Activated T-cell treated with anti-CD3 and anti-CD28 coated beads, Interleukin-2, amount 50 U/mL, for 24 hours (primary cell): Measurements from ENCODE around the gene DCAF17.

ENCODE experiments used
- DNase-seq: peaks from one replicate; pipeline ENCODE4 v3.0.0-alpha.2; 2020
- H3K27ac Mint-ChIP-seq: 2 replicates; pipeline ENCODE4 v1.8.0; 2020; ENCODE audit warnings: mild to moderate bottlenecking, mixed read lengths
- H3K27me3 Mint-ChIP-seq: 2 replicates; pipeline ENCODE4 v1.8.0; 2020; ENCODE audit warnings: mixed read lengths
- H3K36me3 Mint-ChIP-seq: 2 replicates; pipeline ENCODE4 v1.8.0; 2020; ENCODE audit warnings: low read depth, mixed read lengths
- H3K4me1 Mint-ChIP-seq: 2 replicates; pipeline ENCODE4 v1.8.0; 2020; ENCODE audit warnings: low read depth, mixed read lengths
- H3K4me3 Mint-ChIP-seq: 2 replicates; pipeline ENCODE4 v1.8.0; 2020; ENCODE audit warnings: mild to moderate bottlenecking, moderate library complexity, mixed read lengths
- H3K9me3 Mint-ChIP-seq: 2 replicates; pipeline ENCODE4 v1.8.0; 2020; ENCODE audit warnings: mixed read lengths

DCAF17 gene, protein sequence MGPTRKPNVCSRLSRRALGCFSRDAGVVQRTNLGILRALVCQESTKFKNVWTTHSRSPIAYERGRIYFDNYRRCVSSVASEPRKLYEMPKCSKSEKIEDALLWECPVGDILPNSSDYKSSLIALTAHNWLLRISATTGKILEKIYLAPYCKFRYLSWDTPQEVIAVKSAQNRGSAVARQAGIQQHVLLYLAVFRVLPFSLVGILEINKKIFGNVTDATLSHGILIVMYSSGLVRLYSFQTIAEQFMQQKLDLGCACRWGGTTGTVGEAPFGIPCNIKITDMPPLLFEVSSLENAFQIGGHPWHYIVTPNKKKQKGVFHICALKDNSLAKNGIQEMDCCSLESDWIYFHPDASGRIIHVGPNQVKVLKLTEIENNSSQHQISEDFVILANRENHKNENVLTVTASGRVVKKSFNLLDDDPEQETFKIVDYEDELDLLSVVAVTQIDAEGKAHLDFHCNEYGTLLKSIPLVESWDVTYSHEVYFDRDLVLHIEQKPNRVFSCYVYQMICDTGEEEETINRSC

DNA sequence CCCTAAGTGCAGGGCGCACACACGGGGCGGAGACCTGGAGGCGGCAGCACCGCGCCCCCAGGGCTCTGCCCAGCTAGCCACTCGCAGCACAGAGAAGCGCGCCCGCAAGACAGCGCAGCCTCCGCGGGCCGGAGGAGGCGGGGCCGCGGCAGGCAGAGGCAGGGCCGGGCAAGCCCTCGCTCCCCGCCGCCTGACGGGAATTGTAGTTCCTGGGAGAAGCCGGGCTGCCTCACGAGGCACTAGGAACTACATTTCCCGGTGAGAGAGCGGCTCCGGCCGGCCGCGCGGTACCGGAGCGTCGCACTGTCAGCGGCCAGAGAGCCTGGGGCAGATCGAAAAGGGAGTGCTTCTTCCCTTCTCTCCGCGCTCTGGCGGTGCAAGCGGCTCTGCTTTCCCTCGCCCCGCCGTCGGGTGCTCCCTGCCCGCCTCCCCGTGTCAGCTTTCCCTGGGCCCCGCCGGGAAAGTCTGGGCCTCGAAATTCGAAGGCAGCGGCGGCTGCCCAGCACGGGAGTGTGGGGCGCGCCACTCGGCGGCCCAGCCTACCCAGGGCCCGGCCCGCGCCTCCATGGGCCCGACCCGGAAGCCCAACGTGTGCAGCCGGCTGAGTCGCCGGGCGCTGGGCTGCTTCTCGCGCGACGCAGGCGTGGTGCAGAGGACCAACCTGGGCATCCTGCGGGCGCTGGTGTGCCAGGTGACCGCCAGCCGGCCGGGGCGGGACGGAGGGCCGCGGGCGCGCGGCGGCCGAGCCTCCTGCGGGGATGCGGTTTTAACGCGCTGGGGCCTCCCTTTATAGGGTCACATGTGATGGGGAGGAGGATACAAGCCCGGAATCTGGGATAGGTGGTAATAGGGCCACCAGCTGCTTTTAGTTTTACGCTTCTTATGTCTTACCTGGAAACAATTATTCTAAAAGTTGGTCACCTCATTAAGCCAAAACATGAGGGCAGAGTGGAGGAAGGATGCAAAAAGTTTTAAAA, at the start of gene DCAF17:
TSS of gene DCAF17 (plus strand) at position 214 of the 977 bp plus-strand sequence. CDS start at position 566, 352 bp downstream.
- Mint-ChIP-seq H3K4me3 (peak within 1 kb of the TSS; percentile 88), H3K27me3 (no peaks in the 10 kb centered on the region), H3K9me3 (peaks cover 5% of the 10 kb centered on the region), H3K4me1 (peaks cover 57% of the 10 kb centered on the region), H3K36me3 (peaks cover 87% of the 10 kb centered on the region), H3K27ac (peak within 1 kb of the TSS; percentile 98)
- DNase-seq, result peak; percentile 95

DNA sequence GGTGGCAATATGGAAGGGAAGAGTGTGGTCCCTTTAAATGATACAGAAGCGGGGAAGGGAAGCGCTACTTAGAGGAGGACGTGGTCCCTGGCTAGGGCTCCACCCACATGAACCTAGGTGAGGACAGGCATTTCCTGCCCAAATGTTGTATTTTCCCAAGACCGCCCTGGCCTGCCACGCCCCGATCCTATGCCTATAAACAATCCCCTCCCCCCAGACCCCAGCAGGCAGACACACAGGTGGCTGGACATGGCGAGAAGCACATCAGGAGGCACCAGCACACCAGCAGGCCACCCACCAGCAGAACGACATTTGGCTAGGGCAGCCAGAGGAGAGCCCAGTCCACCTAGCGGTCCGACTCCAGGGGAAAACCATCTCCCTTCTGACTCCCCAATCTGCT, 47.4 kb upstream of the DCAF17 start:
- H3K9me3 Mint-ChIP-seq, result no peaks in the 10 kb centered on the region
- peaks cover 66% of the 10 kb centered on the region for H3K36me3 Mint-ChIP-seq
- H3K27me3 Mint-ChIP-seq, result no peaks in the 10 kb centered on the region
- peaks cover 26% of the 10 kb centered on the region for H3K4me1 Mint-ChIP-seq
- no peak overlapping the region for H3K27ac Mint-ChIP-seq
- no peak overlapping the region for H3K4me3 Mint-ChIP-seq
- no peak for DNase-seq

DNA sequence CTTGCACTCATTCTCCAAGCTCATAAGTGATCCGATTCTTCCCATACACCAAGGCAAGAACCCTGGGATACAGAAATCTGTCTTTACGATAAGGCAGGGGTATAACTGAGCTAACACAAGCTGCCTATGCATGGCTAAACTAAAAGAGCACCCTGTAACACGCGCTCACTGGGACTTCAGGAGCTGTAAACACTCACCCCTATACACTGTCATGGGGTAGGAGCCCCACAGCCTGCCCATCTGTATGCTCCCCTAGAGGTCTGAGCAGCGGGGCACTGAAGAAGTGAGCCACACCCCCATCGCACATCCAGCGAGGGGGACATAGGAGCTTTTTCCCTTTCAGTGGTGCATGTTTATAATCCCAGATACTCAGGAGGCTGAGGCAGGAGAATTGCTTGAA, 47.0 kb upstream of the DCAF17 start:
- Mint-ChIP-seq H3K27ac (no peak overlapping the region), H3K36me3 (peaks cover 65% of the 10 kb centered on the region), H3K4me3 (no peak overlapping the region), H3K4me1 (peaks cover 28% of the 10 kb centered on the region), H3K27me3 (no peaks in the 10 kb centered on the region), H3K9me3 (no peaks in the 10 kb centered on the region)
- no peak for DNase-seq

DNA sequence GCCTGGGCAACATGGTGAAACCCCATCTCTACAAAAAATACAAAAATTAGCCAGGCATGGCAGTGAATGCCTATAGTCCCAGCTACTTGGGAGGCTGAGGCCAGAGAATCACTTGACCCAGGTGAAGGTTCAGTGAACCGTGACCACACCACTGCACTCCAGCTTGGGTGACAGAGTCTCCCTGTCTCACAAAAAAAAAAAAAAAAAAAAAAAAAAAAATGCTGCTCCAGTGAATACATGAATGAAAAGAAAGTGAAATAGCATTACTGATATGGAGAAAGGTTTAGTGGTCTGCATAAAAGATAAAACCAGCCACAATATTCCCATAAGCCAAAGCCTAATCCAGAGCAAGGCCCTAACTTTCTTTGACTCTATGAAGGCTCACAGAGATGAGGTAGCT, 44.7 kb upstream of the DCAF17 start:
- H3K4me1 Mint-ChIP-seq, result peaks cover 31% of the 10 kb centered on the region
- H3K4me3 Mint-ChIP-seq, result no peak overlapping the region
- no peaks in the 10 kb centered on the region for H3K27me3 Mint-ChIP-seq
- no peak overlapping the region for H3K27ac Mint-ChIP-seq
- no peaks in the 10 kb centered on the region for H3K9me3 Mint-ChIP-seq
- peaks cover 49% of the 10 kb centered on the region for H3K36me3 Mint-ChIP-seq
- DNase-seq, result no peak

DNA sequence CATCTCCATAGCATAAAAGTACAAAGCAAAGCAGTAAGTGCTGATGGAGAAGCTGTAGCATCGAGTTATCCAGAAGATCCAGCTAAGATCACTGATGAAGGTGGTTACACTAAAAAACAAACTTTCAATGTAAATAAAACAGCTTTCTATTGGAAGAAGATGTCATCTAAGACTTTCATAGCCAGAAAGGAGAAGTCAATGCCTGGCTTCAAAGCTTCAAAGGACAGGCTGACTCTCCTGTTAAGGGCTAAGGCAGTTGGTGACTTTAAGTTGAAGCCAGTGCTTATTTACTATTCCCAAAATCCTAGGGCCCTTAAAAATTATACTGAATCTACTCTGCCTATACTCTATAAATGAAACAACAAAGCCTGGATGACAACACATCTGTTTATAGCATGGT, 44.2 kb upstream of the DCAF17 start:
- Mint-ChIP-seq H3K4me1 (peaks cover 32% of the 10 kb centered on the region), H3K27me3 (no peaks in the 10 kb centered on the region), H3K9me3 (no peaks in the 10 kb centered on the region), H3K4me3 (no peak overlapping the region), H3K27ac (no peak overlapping the region), H3K36me3 (peaks cover 49% of the 10 kb centered on the region)
- DNase-seq, result no peak

DNA sequence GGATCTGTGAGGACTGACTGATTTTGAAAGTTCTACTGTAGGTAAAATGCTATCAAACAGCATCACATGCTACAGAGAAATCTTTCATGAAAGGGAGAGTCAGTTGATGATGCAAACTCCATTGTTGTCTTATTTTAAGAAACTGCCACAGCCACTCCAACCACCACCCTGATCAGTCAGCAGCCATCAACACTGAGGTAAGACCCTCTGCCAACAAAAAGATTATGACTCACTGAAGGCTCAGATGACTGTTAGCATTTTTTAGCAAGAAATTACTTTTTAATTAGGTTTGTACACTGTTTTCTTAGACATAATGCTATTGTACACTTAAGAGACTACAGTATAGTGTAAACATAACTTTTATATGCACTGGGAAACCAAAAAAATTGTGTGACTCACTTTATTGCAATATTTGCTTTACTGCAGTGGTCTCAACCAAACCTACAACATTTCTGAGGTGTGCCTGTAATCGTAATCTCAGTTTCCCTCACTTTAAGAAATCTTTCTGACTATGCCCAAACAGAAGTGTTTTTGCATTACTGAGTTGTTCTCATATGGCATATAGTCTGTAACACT, 43.0 kb upstream of the DCAF17 start:
- no peaks in the 10 kb centered on the region for H3K9me3 Mint-ChIP-seq
- H3K4me3 Mint-ChIP-seq, result no peak overlapping the region
- DNase-seq, result no peak
- H3K27ac Mint-ChIP-seq, result peak overlapping the region; percentile 59
- peaks cover 40% of the 10 kb centered on the region for H3K36me3 Mint-ChIP-seq
- peaks cover 28% of the 10 kb centered on the region for H3K4me1 Mint-ChIP-seq
- no peaks in the 10 kb centered on the region for H3K27me3 Mint-ChIP-seq

DNA sequence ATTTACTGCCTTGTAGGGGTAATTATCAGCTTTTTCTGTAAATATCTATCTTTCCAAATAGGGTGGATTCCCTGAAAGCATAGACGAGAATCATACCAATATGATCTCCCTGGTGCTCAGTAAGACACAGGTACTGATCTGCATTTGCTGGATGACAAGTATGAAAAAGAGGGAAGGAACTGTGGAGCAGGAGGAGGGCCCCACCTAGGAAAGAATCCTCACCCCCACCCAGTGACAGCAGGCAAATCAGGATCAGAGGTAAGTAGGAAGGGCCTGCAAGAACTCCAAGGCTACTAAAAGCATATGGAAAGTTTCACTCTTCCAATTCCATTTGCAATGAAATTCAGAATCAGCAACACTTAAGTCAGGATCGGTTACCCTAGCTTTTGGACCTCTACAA, 42.5 kb upstream of the DCAF17 start:
- H3K27ac Mint-ChIP-seq, result peak overlapping the region; percentile 52
- no peak overlapping the region for H3K4me3 Mint-ChIP-seq
- H3K27me3 Mint-ChIP-seq, result no peaks in the 10 kb centered on the region
- DNase-seq, result no peak
- peaks cover 28% of the 10 kb centered on the region for H3K4me1 Mint-ChIP-seq
- peaks cover 39% of the 10 kb centered on the region for H3K36me3 Mint-ChIP-seq
- no peaks in the 10 kb centered on the region for H3K9me3 Mint-ChIP-seq

DNA sequence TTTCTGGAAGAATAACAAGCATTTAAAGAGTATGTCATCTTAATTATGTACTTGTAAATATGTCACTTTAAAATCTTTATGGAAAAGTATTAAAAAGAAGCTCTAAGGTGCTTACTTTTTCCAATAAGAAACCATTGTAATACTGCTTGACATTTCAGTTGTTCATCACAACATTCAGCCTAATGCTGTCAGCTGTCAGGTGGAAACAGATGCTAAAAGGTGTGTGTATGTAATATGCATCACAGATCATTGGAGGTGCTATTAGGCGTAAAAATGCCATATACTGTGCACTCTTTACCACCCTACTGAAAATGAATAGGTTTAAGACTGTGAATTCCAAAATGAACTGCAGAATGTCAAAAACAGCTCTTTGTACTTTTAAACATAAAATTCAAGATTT, 40.5 kb upstream of the DCAF17 start:
- H3K4me3 Mint-ChIP-seq, result no peak overlapping the region
- no peak overlapping the region for H3K27ac Mint-ChIP-seq
- no peak for DNase-seq
- peaks cover 38% of the 10 kb centered on the region for H3K4me1 Mint-ChIP-seq
- no peaks in the 10 kb centered on the region for H3K9me3 Mint-ChIP-seq
- H3K36me3 Mint-ChIP-seq, result peaks cover 37% of the 10 kb centered on the region
- no peaks in the 10 kb centered on the region for H3K27me3 Mint-ChIP-seq

DNA sequence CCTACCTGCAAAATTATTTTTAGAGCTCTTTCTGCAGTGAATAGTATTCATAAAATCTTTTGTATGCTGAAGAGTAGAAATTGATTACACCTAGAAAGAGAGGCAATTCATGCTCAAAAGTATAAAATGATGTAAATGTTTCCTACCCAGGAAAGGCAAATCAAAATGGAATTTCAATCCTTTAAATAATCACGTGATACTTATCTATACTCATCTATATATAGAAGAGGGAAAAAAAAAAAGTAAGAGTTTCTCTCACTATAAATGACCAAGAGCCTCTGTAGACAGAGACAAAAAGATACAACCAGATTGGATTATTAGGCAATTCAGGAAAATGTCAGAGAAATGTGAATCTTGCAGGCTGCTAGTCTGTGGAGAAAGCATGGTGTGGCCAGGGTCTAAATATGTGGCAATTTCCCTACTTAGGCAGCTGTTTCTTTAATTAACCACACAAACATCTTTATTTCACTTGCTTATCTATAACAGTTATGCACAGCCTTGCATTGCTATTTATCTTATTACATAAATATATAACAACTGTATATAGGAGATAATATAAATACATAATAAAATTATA, 39.8 kb upstream of the DCAF17 start:
- no peak overlapping the region for H3K4me3 Mint-ChIP-seq

DNA sequence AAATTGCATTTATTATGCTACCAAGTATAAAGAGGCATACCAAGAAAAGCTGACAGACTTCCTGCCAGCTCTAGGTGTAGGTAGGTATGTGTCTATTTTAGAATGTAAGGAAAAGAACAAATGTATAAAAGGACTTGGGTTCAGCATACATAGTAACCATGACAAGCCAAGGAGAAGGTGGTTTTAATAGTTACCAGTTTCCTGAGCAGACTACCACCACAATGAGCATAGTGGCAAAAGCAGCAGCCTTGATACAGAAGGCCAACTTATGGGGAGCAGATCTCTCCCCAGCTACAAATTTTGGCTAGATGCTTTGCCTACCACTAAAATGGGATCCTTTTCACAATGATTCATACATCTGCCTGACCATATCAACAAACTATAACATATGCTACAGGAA, 34.7 kb upstream of the DCAF17 start:
- no peaks in the 10 kb centered on the region for H3K27me3 Mint-ChIP-seq
- no peak overlapping the region for H3K4me3 Mint-ChIP-seq
- H3K9me3 Mint-ChIP-seq, result peaks cover 12% of the 10 kb centered on the region
- no peak for DNase-seq
- H3K4me1 Mint-ChIP-seq, result peaks cover 42% of the 10 kb centered on the region
- H3K27ac Mint-ChIP-seq, result no peak overlapping the region
- H3K36me3 Mint-ChIP-seq, result peaks cover 36% of the 10 kb centered on the region

More for the DNA sequence above, 39.8 kb upstream of the DCAF17 start:
- no peak for DNase-seq
- H3K4me1 Mint-ChIP-seq, result peaks cover 45% of the 10 kb centered on the region
- H3K9me3 Mint-ChIP-seq, result no peaks in the 10 kb centered on the region
- H3K27ac Mint-ChIP-seq, result no peak overlapping the region
- H3K36me3 Mint-ChIP-seq, result peaks cover 33% of the 10 kb centered on the region
- no peaks in the 10 kb centered on the region for H3K27me3 Mint-ChIP-seq

DNA sequence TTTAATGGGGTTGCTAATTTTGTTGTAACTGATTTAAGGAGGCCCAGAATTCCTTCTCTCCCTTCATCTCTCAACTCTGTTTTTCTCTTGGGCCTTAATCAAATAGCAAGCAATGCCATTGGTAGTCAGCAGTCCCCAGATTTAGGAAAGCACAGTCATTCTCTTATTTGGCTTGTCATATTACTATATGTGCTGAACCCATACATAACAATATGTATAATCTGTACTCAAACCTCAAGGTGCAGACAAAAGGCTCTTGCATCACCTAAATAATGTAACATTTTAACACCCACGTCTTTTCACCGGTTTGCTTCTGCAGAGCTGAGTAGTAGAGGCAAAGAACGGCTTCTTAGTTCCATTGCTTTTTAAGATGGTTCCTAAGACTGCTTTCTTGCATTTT, 33.6 kb upstream of the DCAF17 start:
- Mint-ChIP-seq H3K27ac (no peak overlapping the region), H3K4me3 (no peak overlapping the region), H3K4me1 (peaks cover 50% of the 10 kb centered on the region), H3K27me3 (no peaks in the 10 kb centered on the region), H3K9me3 (peaks cover 12% of the 10 kb centered on the region), H3K36me3 (peaks cover 38% of the 10 kb centered on the region)
- no peak for DNase-seq

DNA sequence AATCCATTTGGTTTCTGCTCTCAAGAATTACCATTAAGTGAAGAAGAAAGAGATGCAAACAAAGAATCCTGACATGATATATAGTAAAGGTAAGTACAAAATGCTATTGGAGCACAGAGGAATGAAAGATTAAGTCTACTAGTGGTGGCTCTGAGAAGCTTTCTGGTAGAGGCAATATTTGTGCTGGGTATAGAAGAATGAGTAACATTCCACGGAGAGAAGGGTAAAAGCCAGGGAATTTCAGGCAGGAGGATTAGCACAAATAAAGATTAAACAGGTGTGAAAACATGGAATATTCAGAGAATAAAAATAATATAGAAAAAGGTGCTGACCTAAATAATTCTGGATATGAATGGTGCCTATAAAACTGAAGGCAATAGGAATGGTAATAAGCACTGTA, 32.1 kb upstream of the DCAF17 start:
- H3K9me3 Mint-ChIP-seq, result peaks cover 12% of the 10 kb centered on the region
- no peaks in the 10 kb centered on the region for H3K27me3 Mint-ChIP-seq
- peaks cover 37% of the 10 kb centered on the region for H3K36me3 Mint-ChIP-seq
- H3K27ac Mint-ChIP-seq, result no peak overlapping the region
- no peak for DNase-seq
- peaks cover 57% of the 10 kb centered on the region for H3K4me1 Mint-ChIP-seq
- no peak overlapping the region for H3K4me3 Mint-ChIP-seq

DNA sequence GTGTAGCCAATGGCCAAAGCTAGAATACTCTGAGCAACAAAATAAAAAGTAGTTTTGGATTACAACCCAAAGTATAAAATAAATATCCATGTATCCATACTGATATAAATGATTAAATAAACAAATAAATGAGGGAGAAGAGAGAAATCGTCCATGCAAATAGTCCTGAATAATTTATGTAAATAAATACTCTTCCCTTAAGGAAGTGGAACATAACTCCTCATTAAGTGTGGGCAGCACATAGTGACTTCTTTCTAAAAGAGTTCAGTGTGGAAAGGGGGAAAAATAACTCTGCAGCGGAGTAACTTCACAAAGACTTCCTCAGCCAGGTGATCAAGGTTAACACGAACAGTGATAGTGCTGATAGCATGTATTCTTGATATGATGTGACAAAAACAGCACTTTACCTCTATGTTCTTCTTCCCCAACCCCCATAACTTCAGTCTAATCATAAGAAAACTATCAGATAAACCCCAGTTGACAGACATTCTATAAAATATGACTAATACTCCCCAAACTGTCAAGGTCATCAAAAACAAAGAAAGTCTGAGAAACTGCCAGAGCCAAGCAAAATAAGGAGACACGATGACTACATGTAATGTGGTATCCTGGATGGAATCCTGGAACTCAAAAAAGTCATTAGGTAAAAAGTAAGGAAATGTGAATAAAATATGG, 31.0 kb upstream of the DCAF17 start:
- peaks cover 32% of the 10 kb centered on the region for H3K36me3 Mint-ChIP-seq
- peaks cover 55% of the 10 kb centered on the region for H3K4me1 Mint-ChIP-seq
- H3K27ac Mint-ChIP-seq, result peak overlapping the region; percentile 72
- H3K27me3 Mint-ChIP-seq, result no peaks in the 10 kb centered on the region
- DNase-seq, result no peak
- no peak overlapping the region for H3K4me3 Mint-ChIP-seq
- peaks cover 12% of the 10 kb centered on the region for H3K9me3 Mint-ChIP-seq

DNA sequence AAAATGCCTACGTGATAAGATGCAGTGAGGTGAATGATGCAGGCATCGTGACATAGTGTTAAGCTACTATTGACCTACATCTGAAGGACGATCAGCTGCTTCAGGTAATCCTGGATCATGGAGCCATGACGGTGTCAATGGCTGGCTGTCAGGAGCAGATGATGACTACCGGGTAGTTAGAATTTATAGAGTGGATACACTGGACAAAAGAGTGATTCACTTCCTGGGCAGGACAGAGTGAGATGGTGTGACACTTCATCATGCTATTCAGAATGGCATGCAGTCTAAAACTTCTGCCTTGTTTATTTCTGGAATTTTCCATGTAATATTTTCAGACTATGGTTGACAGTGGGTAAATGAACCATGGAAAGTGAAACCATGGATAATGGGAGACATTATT, 29.8 kb upstream of the DCAF17 start:
- Mint-ChIP-seq H3K4me3 (no peak overlapping the region), H3K9me3 (peaks cover 12% of the 10 kb centered on the region), H3K27me3 (no peaks in the 10 kb centered on the region), H3K36me3 (peaks cover 32% of the 10 kb centered on the region), H3K27ac (no peak overlapping the region), H3K4me1 (peaks cover 44% of the 10 kb centered on the region)
- DNase-seq, result no peak
